GM19397 (cell line): ENCODE data around the gene COL13A1.

Experiments
- ATAC-seq: cut with Tn5 transposase; IDR thresholded peaks from one replicate; pipeline ENCODE4 v1.9.1; 2021; ENCODE audit warnings: mild to moderate bottlenecking, moderate library complexity; ENCODE audit not compliant: unreplicated experiment

The COL13A1 gene

DNA sequence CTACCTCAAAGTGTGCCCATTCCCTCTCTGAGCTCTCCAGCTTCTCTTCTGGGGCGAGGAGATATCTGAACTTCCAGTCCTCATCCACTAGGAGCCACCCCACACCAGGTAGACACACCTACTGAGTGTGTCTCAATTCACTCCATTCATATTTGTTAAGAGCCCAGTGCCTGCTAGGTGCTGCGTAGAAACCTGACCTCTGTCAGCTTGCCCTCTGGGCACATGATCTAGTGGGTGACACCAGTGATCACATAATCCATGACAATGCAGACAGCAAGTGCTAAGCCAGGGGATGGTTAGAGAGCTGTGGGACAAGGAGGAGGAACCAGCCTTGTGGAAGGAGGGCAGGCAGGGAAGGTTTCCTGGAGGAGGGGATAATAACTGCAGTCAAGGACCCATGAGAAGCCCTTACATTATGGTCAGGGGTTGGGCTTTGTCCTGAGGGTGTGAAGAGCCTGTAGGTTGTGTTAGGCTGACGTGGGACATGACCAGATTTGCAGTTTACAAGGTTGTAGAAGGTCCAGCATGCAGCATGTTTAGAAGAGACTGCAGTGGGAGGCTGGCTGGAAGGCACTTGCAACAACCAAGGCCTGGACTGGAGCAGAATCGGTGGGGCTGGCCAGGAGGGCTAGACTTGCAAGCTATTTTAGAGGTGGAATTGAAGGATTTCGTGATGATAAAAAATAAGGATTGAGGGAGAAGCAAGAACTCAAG lies 81.8 kb downstream of the COL13A1 start:
- ATAC-seq, result no peak

- no peak for ATAC-seq
Observed at GRCh38 chr10:69884024-69884367, 82.3 kb downstream of the COL13A1 start.

- no peak for ATAC-seq
Observed at GRCh38 chr10:69884686-69885085, 83.0 kb downstream of the COL13A1 start.

DNA sequence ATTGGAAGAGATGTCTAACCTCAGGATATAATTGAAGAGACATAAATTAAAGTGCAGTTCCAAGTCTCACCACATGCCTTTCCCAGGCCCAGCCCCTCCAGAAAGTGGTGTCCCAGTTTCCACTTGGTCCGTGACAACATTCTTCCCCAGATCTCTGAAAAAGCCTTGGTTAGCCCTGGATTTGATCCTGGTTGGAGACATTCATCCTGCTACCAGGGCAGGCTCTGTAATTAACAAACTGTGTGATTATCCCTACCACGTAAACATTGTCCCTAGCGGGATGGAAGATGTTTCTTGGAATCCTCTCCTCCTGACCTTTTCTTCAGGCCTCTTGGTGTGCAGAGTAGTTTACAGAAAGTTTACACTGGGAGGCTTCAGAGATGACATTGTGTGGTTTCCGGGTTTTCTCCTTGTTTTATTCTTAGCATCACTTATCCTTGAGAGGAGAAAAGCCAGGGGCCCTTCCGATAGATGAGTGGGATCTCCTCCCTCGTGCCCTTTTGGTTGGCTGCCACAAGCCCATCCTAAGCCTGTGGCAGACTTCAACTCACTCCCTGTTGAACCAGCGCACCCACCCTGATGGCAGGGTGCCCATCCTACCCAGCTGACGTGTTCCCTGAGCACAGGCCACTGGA lies 83.8 kb downstream of the COL13A1 start:
- ATAC-seq, result no peak

DNA sequence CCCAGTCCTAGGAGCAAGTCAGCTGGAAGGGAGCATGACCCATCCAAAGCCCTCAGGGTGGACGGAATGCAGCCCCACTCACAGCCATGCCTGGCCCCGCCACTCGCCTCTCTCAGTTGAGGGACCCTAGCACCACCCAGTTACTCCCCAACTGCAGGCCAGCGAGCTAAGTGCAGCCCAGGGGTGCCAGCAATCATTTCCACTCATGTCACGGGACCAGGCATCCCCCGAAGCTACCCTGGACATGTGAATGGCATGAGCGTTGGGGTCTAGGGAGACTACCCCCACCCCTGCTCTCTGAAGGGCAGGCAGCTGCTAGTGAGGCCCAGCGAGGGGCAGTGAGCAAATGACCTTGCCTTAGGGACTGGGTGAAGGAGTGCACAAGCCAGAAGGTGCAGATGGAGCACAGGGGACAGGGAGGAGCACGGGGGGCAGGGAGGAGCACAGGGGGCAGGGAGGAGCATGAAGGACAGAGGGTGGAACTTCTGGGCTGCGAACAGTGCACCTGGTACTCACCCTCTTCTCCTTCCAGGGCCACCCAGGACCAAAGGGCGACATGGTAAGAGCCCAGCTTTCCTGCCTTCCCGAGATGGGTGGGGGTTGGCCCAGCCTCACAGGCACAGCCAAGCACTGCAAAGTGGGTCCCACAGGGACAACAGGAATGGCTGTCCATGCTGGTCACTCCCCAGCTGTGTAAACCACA lies 87.3 kb downstream of the COL13A1 start:
- ATAC-seq, result no peak

- no peak for ATAC-seq
Observed at GRCh38 chr10:69890065-69890847, 88.5 kb downstream of the COL13A1 start.

GRCh38 chr10:69891057-69891617 lies 89.4 kb downstream of the COL13A1 start:
- no peak for ATAC-seq

GRCh38 chr10:69892406-69892805 lies 90.7 kb downstream of the COL13A1 start:
- ATAC-seq, result no peak

DNA sequence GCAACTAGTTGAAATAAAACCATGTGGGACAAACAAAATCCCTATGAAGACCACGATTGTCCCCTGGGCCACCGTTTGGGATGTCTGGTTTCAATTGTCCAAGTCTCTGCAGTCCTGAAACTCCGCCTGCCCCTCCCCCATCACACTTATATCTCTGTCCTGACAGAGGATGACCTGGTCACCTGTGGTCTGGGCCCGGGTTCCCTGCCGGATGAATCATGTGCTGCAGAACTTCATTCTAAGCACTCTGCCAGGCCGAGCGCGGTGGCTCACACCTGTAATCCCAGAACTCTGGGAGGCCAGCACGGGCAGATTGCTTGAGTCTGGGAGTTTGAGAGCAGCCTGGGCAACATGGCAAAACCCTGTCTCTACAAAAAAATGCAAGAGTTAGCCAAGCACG lies 91.1 kb downstream of the COL13A1 start:
- no peak for ATAC-seq

- ATAC-seq, result no peak
Observed at GRCh38 chr10:69893271-69893900, 91.7 kb downstream of the COL13A1 start.

GRCh38 chr10:69894156-69894555 lies 92.5 kb downstream of the COL13A1 start:
- no peak for ATAC-seq

DNA sequence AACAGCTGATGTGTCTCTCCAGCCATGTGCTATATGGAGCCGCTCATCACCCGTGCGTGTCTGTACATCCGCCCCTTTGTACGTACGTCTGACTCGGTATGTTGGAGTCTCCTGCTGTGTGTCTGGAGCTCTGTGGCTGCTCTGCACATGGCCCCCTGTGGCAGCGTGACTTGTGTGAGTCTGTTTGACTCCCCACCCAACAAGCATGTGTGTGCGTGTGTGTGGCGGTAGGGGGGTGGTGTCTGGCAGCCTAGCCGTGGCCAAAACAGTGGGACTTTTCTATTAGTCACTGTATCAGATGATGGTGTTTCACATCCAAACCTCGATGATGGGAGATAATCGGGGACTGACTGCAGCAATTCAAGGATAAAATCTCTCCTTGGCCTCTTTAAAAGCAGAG lies 94.1 kb downstream of the COL13A1 start:
- ATAC-seq, result no peak

GRCh38 chr10:69896606-69897231 lies 95.0 kb downstream of the COL13A1 start:
- ATAC-seq, result no peak

DNA sequence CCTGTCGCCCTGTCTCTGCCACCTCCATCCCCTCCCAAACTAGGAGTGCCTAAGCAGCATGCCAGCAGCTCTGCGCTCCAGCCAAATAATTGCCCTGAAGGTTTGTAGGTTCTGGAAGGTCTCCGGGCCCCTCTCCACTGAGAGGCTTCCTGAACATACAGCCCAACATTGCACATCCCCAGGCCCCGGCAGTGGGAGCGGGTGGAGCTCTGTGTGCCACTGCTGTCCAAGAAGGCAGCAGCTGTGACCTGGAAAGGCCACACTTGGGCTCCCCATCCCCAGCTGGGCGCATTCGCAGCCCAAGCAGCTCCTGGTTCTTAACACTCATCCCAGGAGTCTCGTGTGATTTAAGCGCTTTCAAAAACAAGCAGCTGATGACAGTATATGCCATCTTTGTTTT lies 95.7 kb downstream of the COL13A1 start:
- ATAC-seq, result no peak

DNA sequence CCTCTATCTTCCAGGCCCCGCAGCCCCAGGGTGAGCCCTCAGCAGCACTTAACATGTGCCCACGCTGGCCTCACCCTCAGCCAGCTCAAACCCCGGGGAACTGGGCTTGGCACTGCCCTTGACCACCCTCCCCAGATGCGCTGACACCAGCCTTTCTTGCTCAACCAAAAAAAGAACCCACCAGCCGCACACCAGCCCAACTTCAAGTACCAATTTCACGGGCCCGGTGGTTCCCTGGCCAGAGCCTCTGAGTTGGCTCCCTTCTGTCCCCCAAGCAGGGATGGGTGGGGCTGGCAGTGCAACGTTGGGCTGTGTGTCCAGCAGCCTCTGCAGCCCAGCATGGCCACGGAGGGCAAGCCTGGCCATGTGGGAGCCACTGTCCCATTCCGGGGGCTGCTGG lies 96.3 kb downstream of the COL13A1 start:
- ATAC-seq, result no peak

DNA sequence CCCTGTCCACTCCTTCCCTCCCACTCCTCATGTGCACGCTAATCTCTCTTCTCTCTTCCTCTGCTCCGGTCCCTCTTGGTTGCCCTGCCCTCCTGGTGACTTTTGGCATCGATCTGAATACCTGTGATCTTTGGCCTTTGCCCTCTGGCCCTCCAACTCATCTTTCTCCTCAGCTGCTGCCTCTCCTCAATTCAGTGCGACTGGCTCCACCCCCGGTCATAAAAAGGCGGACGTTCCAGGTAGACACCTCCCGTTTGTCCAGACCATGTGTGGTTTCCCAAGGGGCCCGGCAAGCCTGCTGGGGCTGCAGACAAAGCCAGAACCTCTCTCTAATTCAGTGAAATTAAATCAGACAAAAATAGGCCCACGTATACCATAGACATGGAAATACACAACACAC lies 96.8 kb downstream of the COL13A1 start:
- ATAC-seq, result no peak

GRCh38 chr10:69898941-69899340 lies 97.2 kb downstream of the COL13A1 start:
- no peak for ATAC-seq

- no peak for ATAC-seq
Observed at GRCh38 chr10:69899727-69900595, 98.3 kb downstream of the COL13A1 start.

DNA sequence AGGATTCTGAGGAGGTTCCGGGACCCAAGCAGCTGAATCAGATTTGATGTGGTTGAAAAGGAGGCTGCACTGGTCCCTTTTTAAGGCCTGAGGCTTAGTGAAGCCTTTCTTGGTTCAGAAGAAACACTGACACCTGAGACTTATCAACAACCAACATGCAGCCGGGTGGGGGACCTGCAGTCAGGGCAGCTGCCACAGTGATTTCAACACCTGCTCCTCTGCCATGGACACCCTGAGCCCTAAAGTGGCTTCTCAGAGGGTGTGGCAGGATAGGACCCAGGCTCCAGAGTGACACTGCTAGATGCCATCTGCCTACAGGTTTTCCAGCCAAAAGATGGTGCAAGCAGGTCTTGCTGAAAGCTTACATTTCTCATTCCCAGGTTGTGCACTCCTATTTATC lies 99.3 kb downstream of the COL13A1 start:
- ATAC-seq, result no peak
